Astrocyte (in vitro differentiated cells and primary cell): Measurements from ENCODE around the gene FAM3C. TPM values are rescaled to one million over a fixed set of nuclear protein-coding genes. Genes with fewer than 3 reads are reported as not detected.

ENCODE experiments used
- DNase-seq: peaks from one replicate; pipeline ENCODE4 v3.0.0-alpha.2; 2010; ENCODE audit warnings: low read depth
- FAIRE-seq: peaks from 2 replicates; lab custom pipeline; 2011; peaks lifted over from hg19 to GRCh38; lab: Jason Lieb, UNC
- H2AFZ ChIP-seq: 2 replicates; pipeline ENCODE4 v1.6.0; 2012; ENCODE audit warnings: low read depth, low read length, inconsistent platforms
- H3K27ac ChIP-seq: 2 replicates; pipeline ENCODE4 v1.5.1; 2011; ENCODE audit warnings: low read depth, low read length, inconsistent platforms
- H3K27me3 ChIP-seq: 2 replicates; pipeline ENCODE4 v1.6.0; 2011; ENCODE audit warnings: low read length, inconsistent platforms; ENCODE audit not compliant: insufficient read depth
- H3K36me3 ChIP-seq: 2 replicates; pipeline ENCODE4 v1.5.1; 2011; ENCODE audit warnings: low read length, inconsistent platforms; ENCODE audit not compliant: insufficient read depth
- H3K4me1 ChIP-seq: 2 replicates; pipeline ENCODE4 v1.5.1; 2011; ENCODE audit warnings: low read length, inconsistent platforms; ENCODE audit not compliant: insufficient read depth
- H3K4me2 ChIP-seq: 2 replicates; pipeline ENCODE4 v1.6.0; 2012; ENCODE audit warnings: low read length, inconsistent platforms
- H3K4me3 ChIP-seq: 2 replicates; pipeline ENCODE4 v1.5.1; 2011; ENCODE audit warnings: low read depth, mild to moderate bottlenecking, low read length, inconsistent platforms; ENCODE audit not compliant: insufficient read depth
- H3K79me2 ChIP-seq: 2 replicates; pipeline ENCODE4 v1.6.0; 2012; ENCODE audit warnings: mild to moderate bottlenecking, low read length, inconsistent platforms; ENCODE audit not compliant: insufficient read depth
- H3K9ac ChIP-seq: 2 replicates; pipeline ENCODE4 v1.6.0; 2012; ENCODE audit warnings: mild to moderate bottlenecking, low read length, inconsistent platforms
- H3K9me3 ChIP-seq: 2 replicates; pipeline ENCODE4 v1.5.1; 2012; ENCODE audit warnings: low read depth, mild to moderate bottlenecking, low read length, inconsistent platforms; ENCODE audit not compliant: insufficient read depth
- H4K20me1 ChIP-seq: 2 replicates; pipeline ENCODE4 v1.6.0; 2012; ENCODE audit warnings: low read length, inconsistent platforms; ENCODE audit not compliant: insufficient read depth
- H3K27ac Mint-ChIP-seq: one replicate; pipeline ENCODE4 v1.8.0; 2021; ENCODE audit warnings: mild to moderate bottlenecking, mixed read lengths; ENCODE audit not compliant: unreplicated experiment
- H3K27me3 Mint-ChIP-seq: one replicate; pipeline ENCODE4 v1.8.0; 2021; ENCODE audit warnings: low read depth, mixed read lengths; ENCODE audit not compliant: unreplicated experiment
- H3K36me3 Mint-ChIP-seq: one replicate; pipeline ENCODE4 v1.8.0; 2021; ENCODE audit warnings: low read depth, mixed read lengths; ENCODE audit not compliant: unreplicated experiment
- H3K4me1 Mint-ChIP-seq: one replicate; pipeline ENCODE4 v1.8.0; 2021; ENCODE audit warnings: low read depth, mixed read lengths; ENCODE audit not compliant: unreplicated experiment
- H3K4me3 Mint-ChIP-seq: one replicate; pipeline ENCODE4 v1.8.0; 2021; ENCODE audit warnings: mild to moderate bottlenecking, moderate library complexity, mixed read lengths; ENCODE audit not compliant: unreplicated experiment
- H3K9me3 Mint-ChIP-seq: one replicate; pipeline ENCODE4 v1.8.0; 2021; ENCODE audit warnings: mild to moderate bottlenecking, mixed read lengths; ENCODE audit not compliant: unreplicated experiment
- EZH2 ChIP-seq: IDR thresholded peaks from 2 replicates; pipeline ENCODE4 v1.6.1; 2012; ENCODE audit warnings: mild to moderate bottlenecking, low read length, inconsistent platforms; ENCODE audit not compliant: insufficient read depth
- total RNA-seq: library from RNA; stranded (reverse); gene quantifications from 2 replicates; pipeline ENCODE4 v1.2.1, GENCODE V29; 2021
- TF ChIP-seq, protein P1 (sequence below): IDR thresholded peaks from 2 replicates; pipeline ENCODE4 v1.5.1; 2011; ENCODE audit warnings: low read depth, mild to moderate bottlenecking, inconsistent platforms, low read length, moderate library complexity; ENCODE audit not compliant: insufficient read depth

The FAM3C gene
- total RNA-seq, 1 donor from 2014 or later: 71.8 TPM

DNA sequence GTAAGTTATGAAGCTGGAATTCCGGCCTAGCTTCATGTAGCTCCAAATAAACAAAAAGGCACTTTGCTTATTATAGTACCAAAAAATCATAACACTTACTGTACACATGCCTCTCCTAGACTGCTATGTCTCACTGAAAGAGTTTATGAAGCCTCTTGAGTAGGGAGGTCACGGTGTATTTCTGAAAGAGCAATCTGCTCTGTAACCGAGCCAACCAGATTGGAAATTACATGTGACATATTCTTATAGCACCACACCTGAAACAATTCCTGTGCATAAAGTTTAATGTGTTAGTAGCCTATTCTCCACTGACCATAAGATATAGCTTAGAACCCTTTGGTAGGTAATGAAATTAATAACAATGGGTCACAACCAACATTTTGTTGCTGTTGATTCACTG, 1.3 kb upstream of the FAM3C start:
- Histone ChIP-seq H4K20me1 (peaks cover 22% of the 10 kb centered on the region), H3K9me3 (no peaks in the 10 kb centered on the region), H3K79me2 (peaks cover 35% of the 10 kb centered on the region), H3K4me3 (no peak overlapping the region), H3K4me2 (no peak overlapping the region), H3K27me3 (no peaks in the 10 kb centered on the region), H2AFZ (no peak overlapping the region), H3K4me1 (peaks cover 11% of the 10 kb centered on the region), H3K27ac (no peak overlapping the region), H3K9ac (no peak overlapping the region), H3K36me3 (peaks cover 1% of the 10 kb centered on the region)
- Mint-ChIP-seq H3K27me3 (no peaks in the 10 kb centered on the region), H3K4me1 (peaks cover 5% of the 10 kb centered on the region), H3K9me3 (no peaks in the 10 kb centered on the region), H3K36me3 (peaks cover under 1% of the 10 kb centered on the region), H3K4me3 (no peak overlapping the region), H3K27ac (no peak overlapping the region)
- DNase-seq (no peak), FAIRE-seq (no peak)
- TF ChIP-seq EZH2: no peak
- TF ChIP-seq, protein P1, sequence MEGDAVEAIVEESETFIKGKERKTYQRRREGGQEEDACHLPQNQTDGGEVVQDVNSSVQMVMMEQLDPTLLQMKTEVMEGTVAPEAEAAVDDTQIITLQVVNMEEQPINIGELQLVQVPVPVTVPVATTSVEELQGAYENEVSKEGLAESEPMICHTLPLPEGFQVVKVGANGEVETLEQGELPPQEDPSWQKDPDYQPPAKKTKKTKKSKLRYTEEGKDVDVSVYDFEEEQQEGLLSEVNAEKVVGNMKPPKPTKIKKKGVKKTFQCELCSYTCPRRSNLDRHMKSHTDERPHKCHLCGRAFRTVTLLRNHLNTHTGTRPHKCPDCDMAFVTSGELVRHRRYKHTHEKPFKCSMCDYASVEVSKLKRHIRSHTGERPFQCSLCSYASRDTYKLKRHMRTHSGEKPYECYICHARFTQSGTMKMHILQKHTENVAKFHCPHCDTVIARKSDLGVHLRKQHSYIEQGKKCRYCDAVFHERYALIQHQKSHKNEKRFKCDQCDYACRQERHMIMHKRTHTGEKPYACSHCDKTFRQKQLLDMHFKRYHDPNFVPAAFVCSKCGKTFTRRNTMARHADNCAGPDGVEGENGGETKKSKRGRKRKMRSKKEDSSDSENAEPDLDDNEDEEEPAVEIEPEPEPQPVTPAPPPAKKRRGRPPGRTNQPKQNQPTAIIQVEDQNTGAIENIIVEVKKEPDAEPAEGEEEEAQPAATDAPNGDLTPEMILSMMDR: no peak

DNA sequence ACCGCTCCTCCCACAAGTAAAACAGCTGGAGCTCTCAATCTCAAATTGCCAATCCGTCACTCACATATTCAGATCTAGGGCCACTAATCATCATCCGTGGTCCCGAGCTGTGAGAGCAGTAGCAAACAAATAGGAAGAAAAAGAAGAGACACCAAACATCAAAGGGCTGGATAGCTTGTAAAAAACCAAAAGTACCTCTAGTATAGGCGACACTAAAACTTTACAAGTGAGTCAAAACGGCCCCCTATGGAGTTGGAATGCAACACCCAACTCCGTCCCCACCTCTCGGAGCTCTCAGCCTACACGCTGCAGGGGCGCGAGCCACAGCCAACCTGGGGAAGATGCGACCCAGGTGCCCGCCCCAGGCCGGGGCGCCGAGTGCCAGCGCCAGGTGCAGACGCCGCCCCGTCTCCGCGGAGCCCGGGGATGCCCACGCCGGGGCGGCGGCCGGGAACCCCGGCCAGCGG, 581 bp downstream of the FAM3C start:
- Mint-ChIP-seq H3K27me3 (no peaks in the 10 kb centered on the region), H3K4me3 (peak overlapping the region; percentile 94), H3K4me1 (peaks cover 5% of the 10 kb centered on the region), H3K36me3 (peaks cover 4% of the 10 kb centered on the region), H3K27ac (peak overlapping the region; percentile 86), H3K9me3 (no peaks in the 10 kb centered on the region)
- H3K4me2 ChIP-seq: peak overlapping the region; percentile 95
- peak overlapping the region; percentile 94 for H3K9ac ChIP-seq
- H3K27me3 ChIP-seq: no peaks in the 10 kb centered on the region
- TF ChIP-seq, protein P1: no peak
- no peak for TF ChIP-seq EZH2
- H3K9me3 ChIP-seq: no peaks in the 10 kb centered on the region
- H4K20me1 ChIP-seq: peaks cover 39% of the 10 kb centered on the region
- peaks cover 11% of the 10 kb centered on the region for H3K4me1 ChIP-seq
- H3K36me3 ChIP-seq: peaks cover 3% of the 10 kb centered on the region
- H3K4me3 ChIP-seq: peak overlapping the region; percentile 99
- H3K27ac ChIP-seq: peak overlapping the region; percentile 84
- peak overlapping the region; percentile 57 for H2AFZ ChIP-seq
- DNase-seq (no peak), FAIRE-seq (no peak)
- H3K79me2 ChIP-seq: peaks cover 53% of the 10 kb centered on the region

DNA sequence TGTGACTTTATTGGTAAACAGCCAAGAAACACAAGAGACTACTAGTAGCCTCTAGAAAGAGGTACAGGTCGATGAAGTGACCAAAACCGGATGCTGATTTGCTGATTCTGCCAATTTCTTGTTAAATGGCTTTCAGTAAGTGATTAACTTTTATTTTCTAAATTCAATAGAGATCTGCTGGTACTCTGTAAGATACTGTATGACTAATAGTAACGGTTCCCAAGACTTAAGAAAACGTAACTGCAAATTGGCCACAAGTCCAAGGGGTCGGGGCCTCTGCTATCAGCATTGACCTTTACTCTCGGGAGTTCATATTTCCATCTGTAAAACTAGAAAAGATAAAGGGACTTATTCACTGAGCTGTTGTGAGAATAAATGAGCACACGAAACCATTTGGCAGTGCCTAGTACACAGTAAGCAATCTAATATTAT, 1.4 kb downstream of the FAM3C start:
- Histone ChIP-seq H3K9me3 (no peaks in the 10 kb centered on the region), H4K20me1 (peaks cover 46% of the 10 kb centered on the region), H2AFZ (no peak overlapping the region), H3K27ac (no peak overlapping the region), H3K36me3 (peaks cover 3% of the 10 kb centered on the region), H3K4me2 (peak overlapping the region; percentile 95), H3K4me1 (peaks cover 11% of the 10 kb centered on the region), H3K4me3 (peak overlapping the region; percentile 99), H3K9ac (no peak overlapping the region), H3K79me2 (peaks cover 61% of the 10 kb centered on the region), H3K27me3 (no peaks in the 10 kb centered on the region)
- Mint-ChIP-seq H3K9me3 (no peaks in the 10 kb centered on the region), H3K4me1 (peaks cover 9% of the 10 kb centered on the region), H3K4me3 (peak overlapping the region; percentile 74), H3K27ac (no peak overlapping the region), H3K36me3 (peaks cover 4% of the 10 kb centered on the region), H3K27me3 (no peaks in the 10 kb centered on the region)
- FAIRE-seq: no peak
- no peak for TF ChIP-seq EZH2
- TF ChIP-seq, protein P1: no peak
- DNase-seq: no peak
